ENCODE measurements around the gene GFRA1. TPM values are rescaled to one million over a fixed set of nuclear protein-coding genes. Genes with fewer than 3 reads are reported as not detected.

GFRA1 gene
- total and polyA plus RNA-seq, 2 experiments from 2014 or later, result 1.7 to 5.0 TPM

- H3K27ac ChIP-seq, result no peak overlapping the region
- no peaks in the 10 kb centered on the region for H3K36me3 ChIP-seq
- H3K9me3 ChIP-seq (ENCODE audit: low read depth), result no peaks in the 10 kb centered on the region
- no peaks in the 10 kb centered on the region for H3K27me3 ChIP-seq
- no peaks in the 10 kb centered on the region for H3K4me1 ChIP-seq (ENCODE audit: low read depth)
- H3K4me3 ChIP-seq, result no peak overlapping the region
- no peak for DNase-seq (ENCODE audit: low read depth in 1 of 2, low spot score in 1 of 2)
- TF ChIP-seq CTCF (IDR thresholded peaks at IDR 0.05; ENCODE audit: low read depth, low read length), result no peak
These were observed 148.2 kb downstream of the GFRA1 start for GRCh38 chr10:116124777-116125176.

GRCh38 chr10:116122664-116123063 is 150.3 kb downstream of the GFRA1 start:
- H3K9me3 ChIP-seq (ENCODE audit: low read depth), result no peaks in the 10 kb centered on the region
- TF ChIP-seq CTCF (IDR thresholded peaks at IDR 0.05; ENCODE audit: low read depth, low read length), result no peak
- DNase-seq (ENCODE audit: low read depth in 1 of 2, low spot score in 1 of 2), result no peak

GRCh38 chr10:116121640-116122525 is 151.1 kb downstream of the GFRA1 start:
- Histone ChIP-seq H3K27me3 (no peaks in the 10 kb centered on the region), H3K4me3 (no peak overlapping the region), H3K4me1 (ENCODE audit: low read depth) (peaks cover 6% of the 10 kb centered on the region), H3K27ac (no peak overlapping the region), H3K36me3 (no peaks in the 10 kb centered on the region), H3K9me3 (ENCODE audit: low read depth) (no peaks in the 10 kb centered on the region)
- DNase-seq (ENCODE audit: low read depth in 1 of 2, low spot score in 1 of 2), result no peak
- TF ChIP-seq CTCF (IDR thresholded peaks at IDR 0.05; ENCODE audit: low read depth, low read length), result no peak

More at GRCh38 chr10:116122664-116123063, 150.3 kb downstream of the GFRA1 start:
- H3K27ac ChIP-seq, result no peak overlapping the region
- H3K27me3 ChIP-seq, result no peaks in the 10 kb centered on the region
- no peak overlapping the region for H3K4me3 ChIP-seq
- peaks cover 6% of the 10 kb centered on the region for H3K4me1 ChIP-seq (ENCODE audit: low read depth)
- no peaks in the 10 kb centered on the region for H3K36me3 ChIP-seq

- DNase-seq (ENCODE audit: low read depth in 1 of 2, low spot score in 1 of 2), result peak in 1 of 2 donors; percentile 46
- H3K4me1 ChIP-seq (ENCODE audit: low read depth), result peaks cover 6% of the 10 kb centered on the region
- TF ChIP-seq CTCF (IDR thresholded peaks at IDR 0.05; ENCODE audit: low read depth, low read length), result no peak
- no peaks in the 10 kb centered on the region for H3K27me3 ChIP-seq
- H3K4me3 ChIP-seq, result no peak overlapping the region
- no peaks in the 10 kb centered on the region for H3K9me3 ChIP-seq (ENCODE audit: low read depth)
- no peaks in the 10 kb centered on the region for H3K36me3 ChIP-seq
- no peak overlapping the region for H3K27ac ChIP-seq
These were observed 152.1 kb downstream of the GFRA1 start for GRCh38 chr10:116120688-116121455.

- Histone ChIP-seq H3K27ac (no peak overlapping the region), H3K36me3 (no peaks in the 10 kb centered on the region), H3K9me3 (ENCODE audit: low read depth) (no peaks in the 10 kb centered on the region), H3K4me1 (ENCODE audit: low read depth) (peaks cover 6% of the 10 kb centered on the region), H3K4me3 (no peak overlapping the region), H3K27me3 (no peaks in the 10 kb centered on the region)
- no peak for TF ChIP-seq CTCF (IDR thresholded peaks at IDR 0.05; ENCODE audit: low read depth, low read length)
- DNase-seq (ENCODE audit: low read depth in 1 of 2, low spot score in 1 of 2), result peak in 1 of 2 donors; percentile 62
These were observed 154.2 kb downstream of the GFRA1 start for GRCh38 chr10:116118847-116119246.

Measured in cardiac muscle cell (in vitro differentiated cells and primary cell).